NCI-H446 treated with DMSO at 0.1 percent for 48 hours (cell line): ENCODE measurements around the gene SUSD1.
A peak's percentile ranks its signal among the peaks of the same experiment; 100 is the strongest.
"Not testable (repeated sequence)": the region's sequence is repeated elsewhere in the genome, so short reads cannot be mapped to it uniquely, and the experiment has no call there.

Experiments
- DNase-seq: peaks from one replicate; lab custom pipeline; 2025; lab: John Stamatoyannopoulos, UW

Gene SUSD1

DNA sequence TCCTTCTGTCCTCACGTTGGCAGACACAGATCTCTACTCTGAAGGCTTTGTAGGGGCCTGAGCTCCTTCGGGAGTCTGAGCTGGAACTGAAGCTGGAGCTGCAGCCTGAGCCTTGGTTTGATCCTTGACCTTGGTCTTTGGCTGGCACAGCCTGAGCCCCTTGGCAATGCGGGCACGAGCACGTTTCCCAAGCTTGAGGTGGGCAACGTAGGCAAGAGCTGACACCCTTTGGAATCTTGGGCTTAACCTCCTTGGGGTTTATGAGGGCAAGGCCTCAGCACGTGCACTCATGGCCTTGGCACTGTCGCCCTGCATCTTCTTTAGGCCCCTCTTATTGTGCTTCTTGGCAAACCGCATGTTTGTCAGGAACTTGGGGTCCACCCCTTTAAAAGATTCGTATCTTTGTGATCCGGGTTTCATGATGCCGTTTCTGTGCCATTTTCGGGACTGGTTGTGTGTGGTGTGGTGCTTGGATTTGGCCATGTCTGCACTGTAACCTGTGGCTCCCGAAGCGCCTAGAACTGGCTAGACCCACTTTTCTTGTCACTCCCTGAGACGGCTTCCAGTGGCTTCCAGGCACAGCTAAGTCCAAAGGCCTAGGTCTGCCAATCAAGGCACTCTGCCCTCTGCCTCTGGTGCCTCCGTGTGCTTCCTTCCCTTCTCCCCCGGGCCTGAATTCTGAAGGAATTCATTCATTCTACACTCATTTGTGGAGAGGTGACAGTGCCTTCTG is 1.4 kb downstream of the SUSD1 start:
- DNase-seq: no peak

- no peak for DNase-seq
These were observed 4.1 kb downstream of the SUSD1 start for GRCh38 chr9:112170968-112171367.

- no peak for DNase-seq
These were observed 4.9 kb downstream of the SUSD1 start for GRCh38 chr9:112170235-112170634.

GRCh38 chr9:112169368-112169767 is 5.7 kb downstream of the SUSD1 start:
- no peak for DNase-seq

DNA sequence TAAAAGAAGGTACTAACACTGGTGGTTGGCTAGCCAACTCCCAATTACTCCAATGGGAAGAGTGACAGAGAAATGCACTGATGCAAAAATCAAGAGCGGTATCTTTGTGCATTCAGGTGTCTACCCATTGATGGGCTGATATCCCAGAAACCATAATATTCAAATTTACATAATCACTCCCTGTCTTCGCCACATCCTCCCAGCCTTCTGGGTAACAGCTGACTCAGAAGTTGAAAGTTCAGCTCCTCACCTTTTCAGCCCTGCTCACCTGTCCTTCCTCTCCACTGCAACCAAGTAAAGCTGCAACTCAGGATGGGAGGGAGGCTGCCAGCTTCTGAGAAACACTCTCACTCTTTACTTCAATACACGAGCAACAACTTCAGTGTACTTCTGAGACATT is 6.9 kb downstream of the SUSD1 start:
- DNase-seq: no peak

DNA sequence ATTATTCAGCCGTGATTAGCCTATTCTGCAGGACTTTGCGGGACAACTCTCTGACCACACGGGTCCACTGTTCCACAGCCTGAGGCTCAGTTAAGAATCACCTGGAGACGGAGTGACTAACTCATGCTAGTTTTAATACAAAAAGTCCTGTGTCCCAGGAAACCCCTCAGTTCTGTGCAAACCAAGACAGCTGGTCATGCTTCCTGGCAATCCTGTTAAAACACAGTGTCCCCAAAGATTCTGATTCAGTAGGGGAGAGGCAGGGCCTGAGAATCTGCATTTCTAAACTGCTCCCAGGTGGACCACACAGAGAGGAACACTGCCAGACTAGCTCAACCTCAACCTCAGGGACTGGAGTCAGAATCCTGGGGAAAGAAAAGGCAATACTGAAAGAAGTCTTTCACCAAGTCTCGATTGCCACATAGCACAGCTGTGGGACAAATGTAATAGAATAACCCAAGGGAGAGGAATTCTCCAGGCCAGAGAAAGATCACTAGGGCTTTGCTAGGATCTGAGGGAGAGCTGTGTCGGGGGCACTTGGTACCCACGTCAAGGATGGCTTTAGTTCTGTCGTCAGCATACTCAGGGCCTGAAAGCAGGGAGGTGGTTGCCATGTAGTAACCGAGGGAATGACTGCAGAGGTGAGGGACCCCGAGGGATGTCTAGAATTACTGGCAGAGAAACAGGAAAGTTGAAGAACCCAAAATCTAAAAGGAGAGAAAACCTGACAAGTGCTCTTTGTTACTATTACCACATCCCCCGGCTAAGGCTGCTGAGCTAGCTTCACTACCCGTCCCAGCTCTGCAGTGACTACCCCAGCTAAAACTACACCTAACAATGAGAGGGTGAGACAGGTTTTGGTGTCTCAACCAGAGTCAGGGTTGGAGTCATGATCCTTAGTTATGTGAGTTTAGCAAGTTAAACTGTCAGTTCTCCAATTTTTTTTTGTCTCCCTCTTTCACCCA is 8.6 kb downstream of the SUSD1 start:
- no peak for DNase-seq

DNA sequence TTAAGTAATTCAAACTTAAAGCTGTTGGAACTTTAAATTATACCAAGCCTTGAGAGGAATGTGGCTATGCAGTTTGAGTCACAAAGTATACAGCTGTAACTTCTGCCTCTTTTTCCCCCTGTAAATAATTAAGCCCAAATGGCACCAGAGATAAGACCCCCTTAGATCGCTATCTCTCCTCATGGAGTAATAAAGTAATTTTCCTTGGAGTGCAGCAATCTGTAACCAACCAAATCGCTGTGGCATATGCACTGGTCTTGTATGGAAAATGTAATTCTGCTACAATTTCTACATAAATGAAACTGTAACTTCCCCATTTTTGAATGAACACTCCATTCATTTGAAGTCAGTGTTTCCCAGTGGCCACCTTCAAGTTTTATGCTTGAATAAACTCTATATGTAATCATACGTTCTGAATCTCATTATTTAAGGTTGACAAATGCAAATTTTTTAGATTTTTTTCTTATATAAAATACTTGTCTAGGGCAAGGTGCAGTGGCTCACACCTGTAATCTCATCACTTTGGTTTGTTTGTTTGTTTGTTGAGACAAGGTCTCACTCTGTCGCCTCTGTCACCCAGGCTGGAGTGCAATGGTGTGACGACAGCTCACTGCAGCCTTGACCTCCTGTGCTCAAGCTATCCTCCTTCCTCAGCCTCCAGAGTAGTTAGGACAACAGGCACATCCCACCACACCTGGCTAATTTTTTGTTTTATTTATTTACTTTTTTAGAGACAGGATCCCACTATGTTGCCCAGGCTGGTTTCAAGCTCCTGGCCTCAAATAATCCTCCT is 12.3 kb downstream of the SUSD1 start:
- no peak for DNase-seq

GRCh38 chr9:112159781-112160180 is 15.3 kb downstream of the SUSD1 start:
- no peak for DNase-seq

- DNase-seq: peak; percentile 86
These were observed 16.3 kb downstream of the SUSD1 start for GRCh38 chr9:112158656-112159367.

DNA sequence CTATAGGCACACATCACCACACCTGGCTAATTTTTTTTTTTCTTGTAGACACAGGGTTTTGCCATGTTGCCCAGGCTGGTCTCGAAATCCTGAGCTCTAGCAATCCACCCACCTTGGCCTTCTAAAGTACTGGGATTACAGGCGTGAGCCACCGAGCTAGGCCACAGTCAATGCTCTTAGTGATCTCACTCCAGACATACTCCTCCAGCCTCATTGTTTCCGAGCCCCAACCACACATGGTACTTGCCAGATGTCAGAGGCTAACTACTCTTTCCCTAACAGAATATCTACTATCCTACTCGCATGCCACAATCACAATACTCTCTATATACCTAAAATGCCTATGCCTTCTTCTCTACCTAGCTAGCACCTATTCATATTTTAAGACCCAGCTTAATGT is 17.1 kb downstream of the SUSD1 start:
- DNase-seq: no peak

DNA sequence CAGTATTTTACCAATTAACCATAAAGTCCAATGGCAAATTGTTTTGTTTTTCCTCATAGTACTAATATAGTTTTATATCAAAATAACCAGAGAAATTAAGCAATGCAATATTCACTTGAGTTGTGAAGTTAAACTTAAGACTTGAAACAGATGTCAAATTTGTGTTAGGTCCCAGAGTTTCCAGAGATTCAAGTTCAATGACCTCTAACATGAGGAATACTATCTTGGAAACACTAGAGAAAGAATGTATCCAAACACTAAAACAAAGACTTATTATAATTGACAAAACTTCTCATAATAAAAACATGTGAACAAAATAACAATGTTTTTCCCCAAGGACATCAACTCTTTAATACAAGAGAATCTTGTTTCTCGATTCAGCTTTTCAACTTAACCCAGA is 18.0 kb downstream of the SUSD1 start:
- no peak for DNase-seq

DNA sequence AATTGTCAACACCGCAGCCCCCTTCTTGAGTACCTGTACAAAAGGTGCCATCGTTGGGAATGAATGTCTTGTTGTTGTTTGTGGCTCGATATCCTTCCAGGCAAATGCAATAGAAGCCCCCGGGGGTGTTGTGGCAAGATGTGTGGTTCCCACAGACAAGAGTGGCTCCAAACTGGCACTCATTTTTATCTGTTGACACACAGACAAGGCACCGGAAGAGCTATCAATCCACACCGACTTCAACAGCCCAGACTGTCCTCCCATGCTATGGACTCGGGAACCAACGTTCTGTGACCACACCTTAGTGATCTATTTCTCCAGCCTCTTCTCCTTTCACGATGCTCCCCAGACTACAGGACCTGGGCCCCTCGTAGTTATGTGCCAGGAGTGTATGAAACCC is 25.9 kb downstream of the SUSD1 start:
- no peak for DNase-seq

DNA sequence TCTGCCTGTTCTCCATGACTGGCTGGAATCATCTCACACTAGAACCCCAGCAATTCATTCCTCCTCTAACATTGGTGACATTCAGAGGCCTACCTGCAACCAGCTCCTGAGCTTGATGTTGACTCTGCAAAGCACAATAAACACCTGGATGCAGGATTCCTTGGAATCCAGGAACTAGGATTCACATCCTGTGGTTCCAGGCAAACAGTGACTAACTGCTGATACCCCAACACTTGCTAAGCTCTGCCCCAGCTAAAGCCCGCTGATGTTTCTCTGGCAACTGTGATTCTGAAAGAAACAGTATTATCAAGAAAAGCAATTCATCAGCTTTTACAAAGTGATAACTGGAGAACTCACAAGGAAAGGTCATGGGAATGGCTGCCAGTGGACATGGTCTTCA is 29.2 kb downstream of the SUSD1 start:
- no peak for DNase-seq

GRCh38 chr9:112144807-112145206 is 30.3 kb downstream of the SUSD1 start:
- no peak for DNase-seq

DNA sequence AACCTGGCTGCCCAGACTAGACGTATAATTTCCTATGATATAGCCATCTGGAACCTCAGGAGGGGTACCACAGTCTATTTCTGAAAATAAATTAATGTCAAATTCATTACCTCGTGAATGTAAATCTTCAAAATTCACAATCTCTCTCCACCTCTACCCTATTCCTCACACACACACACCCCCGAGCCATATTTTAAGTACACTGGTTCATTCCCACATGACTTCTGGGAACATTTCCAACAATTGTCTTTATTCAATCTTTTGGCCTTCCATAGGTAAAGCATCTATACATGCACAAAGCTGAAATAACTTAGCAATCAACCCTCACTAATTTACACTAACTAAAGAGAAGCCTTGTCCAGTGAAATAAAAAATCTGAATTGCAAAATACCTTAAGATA is 32.7 kb downstream of the SUSD1 start:
- DNase-seq: no peak

GRCh38 chr9:112140936-112141335 is 34.2 kb downstream of the SUSD1 start:
- no peak for DNase-seq

DNA sequence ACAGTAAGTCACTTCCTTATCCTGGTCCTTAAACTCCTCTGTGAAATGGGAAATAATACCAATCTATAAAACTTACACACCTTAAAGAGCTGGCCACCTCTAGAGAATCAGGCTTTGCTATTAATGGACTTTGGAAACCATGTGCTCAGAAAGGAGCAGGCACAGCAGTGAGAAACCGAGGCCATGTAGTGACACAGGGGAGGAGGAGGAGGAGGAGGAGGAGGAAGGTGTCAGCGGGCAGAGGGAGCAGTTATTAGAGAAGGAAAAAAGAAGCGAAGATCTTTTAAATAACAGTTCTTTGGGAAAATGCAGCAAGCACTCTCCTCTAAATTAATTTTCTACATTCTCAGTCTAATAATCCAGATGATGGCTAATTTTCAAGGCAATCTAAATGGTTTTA is 38.0 kb downstream of the SUSD1 start:
- DNase-seq: no peak

DNA sequence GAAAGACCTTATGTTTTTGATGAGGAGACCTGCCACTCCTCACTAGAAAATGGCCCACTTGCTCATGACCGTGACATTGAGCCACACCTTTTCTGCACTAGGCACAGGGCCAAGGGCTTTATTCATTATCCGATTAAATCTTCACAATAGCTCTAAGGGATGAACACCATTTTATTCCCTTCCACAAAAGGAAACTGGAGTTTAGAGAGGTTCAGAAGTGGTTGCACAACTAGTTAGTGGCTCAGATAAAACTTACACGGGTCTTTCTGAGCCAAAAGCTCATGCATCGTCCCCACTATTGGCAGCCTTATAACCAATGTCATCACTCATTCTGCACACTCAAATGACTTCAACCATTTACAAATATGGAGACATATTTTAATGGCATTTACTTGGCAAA is 39.4 kb downstream of the SUSD1 start:
- DNase-seq: no peak

DNA sequence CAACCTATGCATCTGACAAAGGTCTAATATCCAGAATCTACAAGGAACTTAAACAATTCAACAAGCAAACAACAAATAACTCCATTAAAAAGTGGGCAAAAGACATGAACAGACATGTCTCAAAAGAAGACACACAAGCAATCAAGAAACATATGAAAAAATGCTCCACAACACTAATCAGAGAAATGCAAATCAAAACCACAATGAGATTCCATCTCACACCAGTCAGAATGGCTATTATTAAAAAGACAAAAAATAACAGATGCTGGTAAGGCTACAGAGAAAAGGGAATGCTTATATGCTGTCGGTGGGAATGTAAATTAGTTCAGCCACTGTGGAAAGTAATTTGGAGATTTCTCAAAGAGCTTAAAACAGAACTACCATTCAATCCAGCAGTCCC is 41.3 kb downstream of the SUSD1 start:
- DNase-seq: not testable (repeated sequence)

- DNase-seq: no peak
These were observed 42.7 kb downstream of the SUSD1 start for GRCh38 chr9:112132356-112132755.

- no peak for DNase-seq
These were observed 44.1 kb downstream of the SUSD1 start for GRCh38 chr9:112130997-112131396.

DNA sequence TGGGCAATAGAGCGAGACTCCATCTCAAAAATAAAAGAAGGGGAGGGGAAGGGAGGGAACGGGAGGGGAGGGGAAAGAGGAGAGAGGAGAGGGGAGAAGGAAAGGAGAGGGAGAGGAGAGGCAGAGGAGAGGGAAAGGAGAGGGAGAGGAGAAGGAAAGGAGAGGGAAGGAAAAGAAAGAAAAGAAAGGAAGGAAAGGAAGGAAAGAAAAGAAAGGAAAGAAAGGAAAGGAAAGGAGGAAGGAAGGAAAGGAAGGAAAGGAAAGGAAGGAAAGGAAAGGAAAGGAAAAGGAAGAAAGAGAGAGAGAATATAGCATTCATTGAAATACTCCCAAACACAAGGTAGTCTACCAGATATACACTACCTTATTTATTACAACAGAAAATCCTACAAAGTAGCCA is 44.8 kb downstream of the SUSD1 start:
- DNase-seq: no peak
